ENCODE data around the gene LYPD6B. TPM values are rescaled to one million over a fixed set of nuclear protein-coding genes. Genes with fewer than 3 reads are reported as not detected.

The LYPD6B gene
- total RNA-seq, 1 experiment from 2014 or later = 6.1 TPM

DNA sequence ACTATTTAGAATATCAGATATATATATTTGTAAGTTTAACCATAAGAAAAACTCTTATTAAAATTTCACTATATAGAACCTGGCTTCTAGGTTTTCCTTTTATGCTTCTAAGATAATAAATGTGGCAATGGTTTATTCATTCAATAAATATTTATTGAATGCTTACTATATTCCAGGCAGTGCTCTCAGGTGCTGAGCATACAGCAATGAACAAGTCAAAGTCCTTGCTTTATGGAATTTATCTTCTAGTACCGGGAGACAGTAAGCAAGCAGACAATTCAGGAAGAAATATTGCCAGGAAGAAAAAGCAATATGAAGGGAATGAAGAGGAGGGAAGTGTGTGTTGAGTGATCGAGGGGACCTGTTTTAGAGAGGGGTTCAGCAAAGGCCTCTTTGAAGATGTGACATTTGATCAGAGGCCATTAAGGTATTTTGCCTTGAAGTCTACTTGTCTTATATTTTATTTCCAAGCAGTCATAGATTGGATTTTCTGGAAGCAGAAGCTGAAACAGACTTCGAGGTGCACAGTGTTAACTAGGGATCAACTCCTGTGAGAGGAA lies 197.4 kb downstream of the LYPD6B start:
- H3K79me2 ChIP-seq (ENCODE audit: insufficient read depth, low read length) = no peaks in the 10 kb centered on the region
- H3K27ac ChIP-seq (ENCODE audit: low read depth, low read length) = no peak overlapping the region
- H3K9me2 ChIP-seq (ENCODE audit: insufficient read depth) = no peaks in the 10 kb centered on the region
- H2AFZ ChIP-seq (ENCODE audit: low read depth, low read length, poor library complexity, severe bottlenecking) = no peak overlapping the region
- intact Hi-C loops (cut with micrococcal nuclease) = no loop called here
- no peaks in the 10 kb centered on the region for H3K4me1 ChIP-seq (ENCODE audit: control insufficient read depth in 1 of 2, insufficient read depth in 2 of 2, low read length in 2 of 2)
- CTCF ChIA-PET = no interaction called here
- RAD21 ChIA-PET (ENCODE audit: low non-redundant PET in 1 of 2, low total read pairs in 2 of 2, uncharacterized antibody in 2 of 2, unreplicated experiment in 2 of 2) = no interaction called here
- H4K20me1 ChIP-seq (ENCODE audit: insufficient read depth) = no peaks in the 10 kb centered on the region
- no peaks in the 10 kb centered on the region for H3K9me3 ChIP-seq (ENCODE audit: control insufficient read depth in 1 of 2, insufficient read depth in 1 of 2, low read depth in 1 of 2, low read length in 2 of 2)
- no peaks in the 10 kb centered on the region for H3K27me3 ChIP-seq (ENCODE audit: insufficient read depth, low read length)
- no peaks in the 10 kb centered on the region for H3K36me3 ChIP-seq (ENCODE audit: control insufficient read depth in 1 of 2, insufficient read depth in 2 of 2, low read length in 2 of 2)
- ATAC-seq (no peak), DNase-seq (ENCODE audit: low read depth, low spot score) (no peak)
- H3K4me2 ChIP-seq (ENCODE audit: low read length) = no peak overlapping the region
- TF ChIP-seq EGR1 (IDR thresholded peaks at IDR 0.05; ENCODE audit: low read depth) = no peak
- TF ChIP-seq CBX3 (IDR thresholded peaks at IDR 0.05; ENCODE audit: low read depth) = no peak
- TF ChIP-seq, protein P1, sequence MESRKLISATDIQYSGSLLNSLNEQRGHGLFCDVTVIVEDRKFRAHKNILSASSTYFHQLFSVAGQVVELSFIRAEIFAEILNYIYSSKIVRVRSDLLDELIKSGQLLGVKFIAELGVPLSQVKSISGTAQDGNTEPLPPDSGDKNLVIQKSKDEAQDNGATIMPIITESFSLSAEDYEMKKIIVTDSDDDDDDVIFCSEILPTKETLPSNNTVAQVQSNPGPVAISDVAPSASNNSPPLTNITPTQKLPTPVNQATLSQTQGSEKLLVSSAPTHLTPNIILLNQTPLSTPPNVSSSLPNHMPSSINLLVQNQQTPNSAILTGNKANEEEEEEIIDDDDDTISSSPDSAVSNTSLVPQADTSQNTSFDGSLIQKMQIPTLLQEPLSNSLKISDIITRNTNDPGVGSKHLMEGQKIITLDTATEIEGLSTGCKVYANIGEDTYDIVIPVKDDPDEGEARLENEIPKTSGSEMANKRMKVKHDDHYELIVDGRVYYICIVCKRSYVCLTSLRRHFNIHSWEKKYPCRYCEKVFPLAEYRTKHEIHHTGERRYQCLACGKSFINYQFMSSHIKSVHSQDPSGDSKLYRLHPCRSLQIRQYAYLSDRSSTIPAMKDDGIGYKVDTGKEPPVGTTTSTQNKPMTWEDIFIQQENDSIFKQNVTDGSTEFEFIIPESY (IDR thresholded peaks at IDR 0.05; ENCODE audit: extremely low read depth, insufficient replicate concordance, low read length) = no peak
- no peak for TF ChIP-seq POLR2A (IDR thresholded peaks at IDR 0.05; ENCODE audit: borderline replicate concordance, extremely low read depth, insufficient read depth, insufficient read length)
- no peak for TF ChIP-seq TCF7L2 (IDR thresholded peaks at IDR 0.05; ENCODE audit: borderline replicate concordance, extremely low read depth, insufficient read depth, insufficient read length)
- no peak for TF ChIP-seq REST (IDR thresholded peaks at IDR 0.05; ENCODE audit: low read depth)
- TF ChIP-seq, protein P2, sequence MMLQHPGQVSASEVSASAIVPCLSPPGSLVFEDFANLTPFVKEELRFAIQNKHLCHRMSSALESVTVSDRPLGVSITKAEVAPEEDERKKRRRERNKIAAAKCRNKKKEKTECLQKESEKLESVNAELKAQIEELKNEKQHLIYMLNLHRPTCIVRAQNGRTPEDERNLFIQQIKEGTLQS (IDR thresholded peaks at IDR 0.05) = no peak
- TF ChIP-seq JUND (IDR thresholded peaks at IDR 0.05) = no peak
- TF ChIP-seq CEBPB (IDR thresholded peaks at IDR 0.05; ENCODE audit: low read depth) = no peak
- TF ChIP-seq ZFX (IDR thresholded peaks at IDR 0.05) = no peak
- POLR2A ChIA-PET = no interaction called here
- no peak overlapping the region for H3K4me3 ChIP-seq (replicated peaks in 1 of 2; ENCODE audit: low read depth in 1 of 2, low read length in 2 of 2)
- no peak overlapping the region for H3K9ac ChIP-seq (ENCODE audit: low read length)
- BruUV-seq (replicated peaks) = no TSS peak
